Adipocyte (in vitro differentiated cells): ENCODE results near the gene SPDEF.

Experiments
- DNase-seq: peaks from one replicate; pipeline ENCODE4 v3.0.0-alpha.2; 2015; ENCODE audit warnings: low read depth
- H3K27me3 ChIP-seq: replicated peaks from 2 replicates; pipeline ENCODE4 v1.7.0; 2013; ENCODE audit warnings: mild to moderate bottlenecking, low read length, moderate library complexity; ENCODE audit not compliant: control insufficient read depth, insufficient read depth
- H3K36me3 ChIP-seq: 2 replicates; pipeline ENCODE4 v1.7.0; 2013; ENCODE audit warnings: low read length, mild to moderate bottlenecking, moderate library complexity; ENCODE audit not compliant: control insufficient read depth, insufficient read depth, severe bottlenecking
- H3K4me1 ChIP-seq: 2 replicates; pipeline ENCODE4 v1.7.0; 2013; ENCODE audit warnings: mild to moderate bottlenecking, low read length, moderate library complexity; ENCODE audit not compliant: control insufficient read depth, insufficient read depth
- H3K4me3 ChIP-seq: 2 replicates; pipeline ENCODE4 v1.7.0; 2013; ENCODE audit warnings: mild to moderate bottlenecking, low read length, moderate library complexity
- H3K9ac ChIP-seq: 2 replicates; pipeline ENCODE4 v1.7.0; 2013; ENCODE audit warnings: mild to moderate bottlenecking, low read length, moderate library complexity
- H3K9me3 ChIP-seq: 2 replicates; pipeline ENCODE4 v1.7.0; 2013; ENCODE audit warnings: mild to moderate bottlenecking, low read length, moderate library complexity; ENCODE audit not compliant: control insufficient read depth

The SPDEF gene

DNA sequence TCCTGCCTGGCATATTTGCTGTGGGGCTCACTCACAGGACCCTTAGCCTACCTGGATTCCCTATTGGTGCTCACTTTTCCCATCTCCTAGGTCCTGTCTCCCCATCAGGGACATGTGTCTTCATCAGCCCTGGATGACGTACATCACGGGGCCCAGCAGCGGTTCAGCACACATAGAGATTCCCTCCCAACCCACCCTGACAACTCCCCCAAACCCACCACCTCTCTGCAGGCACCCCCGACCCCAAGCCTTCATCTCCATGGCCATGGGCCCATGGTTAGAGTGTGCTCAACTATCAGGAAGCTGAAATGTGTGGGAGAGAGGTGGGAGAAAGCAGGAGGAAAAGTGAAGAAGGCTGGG is 25.4 kb upstream of the SPDEF start:
- H3K4me3 ChIP-seq: no peak overlapping the region
- no peaks in the 10 kb centered on the region for H3K9me3 ChIP-seq
- peaks cover 19% of the 10 kb centered on the region for H3K4me1 ChIP-seq
- DNase-seq: no peak
- peaks cover 5% of the 10 kb centered on the region for H3K36me3 ChIP-seq
- no peaks in the 10 kb centered on the region for H3K27me3 ChIP-seq
- no peak overlapping the region for H3K9ac ChIP-seq

DNA sequence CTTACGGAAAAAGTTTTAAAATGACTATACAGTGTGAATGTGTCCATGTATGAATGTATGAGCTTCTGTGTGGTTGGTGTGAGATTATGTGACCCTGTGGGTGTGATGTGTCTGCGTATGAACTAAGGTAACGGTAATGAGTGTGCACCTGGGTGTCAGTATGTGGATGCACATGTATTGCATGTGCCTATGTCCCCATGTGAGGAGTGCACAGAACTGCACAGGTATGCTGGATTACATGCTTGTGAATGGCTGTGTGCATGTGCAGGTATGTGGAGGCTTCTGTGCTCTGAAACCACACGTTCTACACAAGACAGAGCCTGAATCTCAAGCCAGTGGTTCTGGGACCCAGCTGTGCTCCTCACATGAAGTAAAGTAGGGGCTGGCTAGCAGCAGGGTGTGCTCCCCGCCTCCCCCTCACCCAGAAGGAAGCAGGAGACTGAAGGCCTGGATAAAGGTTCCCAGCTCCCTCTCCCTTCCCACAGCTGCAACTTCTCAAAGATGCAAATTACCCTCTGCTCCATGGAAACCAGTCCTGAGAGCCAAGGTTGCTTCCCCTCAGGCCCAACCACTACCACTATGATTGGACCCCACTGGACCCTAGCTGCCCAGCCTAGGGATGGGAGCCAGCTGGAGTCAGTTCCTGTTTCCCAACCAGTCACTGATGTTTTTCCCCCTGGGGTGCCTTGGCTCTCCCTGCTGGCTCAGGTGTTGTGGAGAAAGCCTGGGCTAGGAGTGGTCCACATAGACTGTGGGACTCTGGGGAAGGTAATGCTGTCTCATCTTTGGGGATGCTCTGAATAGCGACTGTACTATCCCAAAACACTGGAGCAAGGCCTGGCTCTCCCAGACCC is 24.8 kb upstream of the SPDEF start:
- Histone ChIP-seq H3K27me3 (no peaks in the 10 kb centered on the region), H3K36me3 (peaks cover 5% of the 10 kb centered on the region)

DNA sequence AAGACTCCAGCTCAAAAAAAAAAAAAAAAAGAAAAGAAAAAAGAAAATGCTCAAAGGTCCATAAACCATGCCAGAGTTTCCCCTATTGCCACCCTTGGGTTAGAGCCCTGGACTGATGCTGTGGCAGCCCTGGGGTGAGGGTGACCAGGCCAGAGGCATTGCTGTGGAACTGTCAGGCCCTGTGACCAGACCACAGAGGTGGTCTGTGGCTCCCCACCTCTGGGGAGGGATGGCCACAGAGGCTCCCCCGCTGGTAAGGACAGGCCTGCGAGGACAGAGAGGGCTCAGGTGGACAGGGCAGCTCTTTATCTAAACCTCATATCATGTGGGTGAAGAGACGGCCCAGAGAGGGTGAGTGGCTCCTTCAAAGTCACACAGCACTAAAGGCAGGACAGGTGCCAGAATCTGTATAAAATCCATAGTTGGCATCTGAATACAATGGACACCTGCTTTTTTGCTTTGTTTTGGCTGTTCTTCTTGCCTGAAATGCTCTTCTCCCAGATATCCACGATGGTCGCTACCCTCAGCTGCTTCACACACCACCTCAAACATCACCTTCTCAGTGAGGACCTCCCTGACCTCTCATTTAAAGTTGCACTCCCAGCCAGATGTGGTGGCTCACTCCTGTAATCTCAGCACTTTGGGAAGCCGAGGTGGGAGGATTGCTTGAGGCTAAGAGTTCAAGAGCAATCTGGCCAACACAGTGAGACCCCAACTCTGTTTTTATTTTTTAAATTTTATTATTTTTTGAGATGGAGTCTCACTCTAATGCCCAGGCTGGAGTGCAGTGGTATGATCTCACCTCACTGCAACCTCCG is 22.5 kb upstream of the SPDEF start:
- Histone ChIP-seq H3K4me3 (no peak overlapping the region), H3K36me3 (peaks cover 5% of the 10 kb centered on the region), H3K9me3 (no peaks in the 10 kb centered on the region), H3K4me1 (no peaks in the 10 kb centered on the region), H3K27me3 (no peaks in the 10 kb centered on the region), H3K9ac (no peak overlapping the region)
- DNase-seq: no peak

More for the DNA sequence above, 24.8 kb upstream of the SPDEF start:
- H3K9me3 ChIP-seq: no peaks in the 10 kb centered on the region
- peak; percentile 5 for DNase-seq
- H3K9ac ChIP-seq: no peak overlapping the region
- H3K4me1 ChIP-seq: peaks cover 13% of the 10 kb centered on the region
- no peak overlapping the region for H3K4me3 ChIP-seq

DNA sequence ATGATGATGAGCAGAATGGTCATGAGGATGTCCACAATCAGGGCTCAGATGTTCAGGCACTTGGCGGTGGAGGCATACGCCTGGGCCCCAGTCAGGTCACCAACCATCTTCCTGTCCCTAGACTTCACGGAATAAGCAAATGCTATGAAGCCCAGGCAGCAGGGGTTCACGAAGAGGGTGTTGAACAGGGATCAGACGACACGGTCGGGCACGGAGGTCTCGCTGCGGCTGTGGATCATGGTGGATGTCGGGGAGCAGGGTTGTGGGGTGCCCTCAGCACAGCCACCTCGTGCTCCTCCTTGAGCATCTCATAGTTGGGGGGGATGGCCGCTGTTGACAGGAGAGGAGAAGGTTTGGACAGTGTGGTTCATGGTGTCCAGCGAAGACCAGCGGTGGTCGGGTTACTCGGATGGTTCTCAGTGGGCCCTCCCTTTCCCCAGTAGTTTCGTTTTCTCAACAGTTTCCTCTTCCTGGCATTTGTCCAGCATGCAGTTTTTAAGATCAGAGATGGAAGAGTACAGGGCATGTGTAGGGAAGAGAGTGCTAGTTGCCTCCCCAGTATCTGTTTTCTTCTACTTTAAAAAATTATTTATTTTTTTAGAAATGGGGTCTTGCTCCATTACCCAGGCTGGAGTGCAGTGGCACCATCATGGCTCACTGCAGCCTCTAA is 20.3 kb upstream of the SPDEF start:
- peaks cover 4% of the 10 kb centered on the region for H3K27me3 ChIP-seq
- H3K9ac ChIP-seq: no peak overlapping the region
- H3K9me3 ChIP-seq: no peaks in the 10 kb centered on the region
- no peak for DNase-seq
- H3K4me1 ChIP-seq: no peaks in the 10 kb centered on the region
- no peak overlapping the region for H3K4me3 ChIP-seq
- H3K36me3 ChIP-seq: no peaks in the 10 kb centered on the region

DNA sequence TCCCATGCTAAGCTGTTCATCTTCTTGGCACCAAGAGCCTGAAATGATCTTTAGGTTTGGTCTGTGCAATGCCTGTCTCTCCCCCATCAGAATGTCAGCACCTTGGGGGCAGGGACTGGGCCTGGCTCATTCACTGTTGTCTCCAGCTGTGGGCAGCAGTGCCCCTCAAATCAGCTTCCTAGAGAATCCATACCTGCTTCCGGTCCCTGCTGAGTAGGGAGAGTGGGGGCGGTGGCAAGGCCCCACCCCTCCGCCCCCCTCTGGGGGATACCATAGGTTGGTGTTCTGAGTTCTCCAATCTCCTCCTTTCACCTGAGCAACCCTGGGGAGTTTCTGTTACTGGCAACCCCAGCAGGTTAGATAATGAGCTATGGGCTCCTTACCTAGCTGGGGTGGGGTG is 19.2 kb upstream of the SPDEF start:
- no peak overlapping the region for H3K9ac ChIP-seq
- DNase-seq: no peak
- H3K4me3 ChIP-seq: no peak overlapping the region
- no peaks in the 10 kb centered on the region for H3K36me3 ChIP-seq
- H3K9me3 ChIP-seq: no peaks in the 10 kb centered on the region
- no peaks in the 10 kb centered on the region for H3K4me1 ChIP-seq
- peaks cover 9% of the 10 kb centered on the region for H3K27me3 ChIP-seq

DNA sequence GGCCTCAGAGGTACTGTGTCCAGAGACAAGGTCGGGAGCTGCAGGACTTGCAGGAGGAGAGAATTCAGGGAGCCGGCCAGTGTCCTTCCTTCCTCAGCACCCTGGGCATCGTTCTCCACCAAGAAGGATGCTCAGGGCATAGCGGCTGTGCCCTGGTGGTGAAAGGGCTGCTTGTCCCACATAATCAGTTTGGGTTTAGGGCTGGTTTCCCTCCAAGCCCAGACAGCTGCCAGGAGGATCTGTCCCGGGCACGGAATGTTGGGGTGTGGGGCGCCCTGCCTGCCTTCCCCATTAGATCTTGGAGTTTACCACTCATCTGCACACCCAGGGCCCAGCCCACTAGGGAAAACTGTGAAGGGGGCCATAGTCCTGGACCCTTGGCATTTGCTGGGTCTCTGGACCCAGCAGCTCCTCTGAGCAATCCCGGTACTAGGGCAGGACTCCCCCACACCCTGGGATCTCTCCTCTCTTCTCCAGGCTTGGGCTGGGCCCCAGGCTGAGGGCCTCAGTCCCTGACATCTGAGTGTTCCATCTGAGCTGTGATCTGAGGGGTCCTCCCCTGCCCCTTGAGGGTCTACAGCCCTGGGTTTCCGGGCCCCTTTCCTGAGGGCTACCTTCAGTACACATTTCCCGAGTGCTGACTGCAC is 18.6 kb upstream of the SPDEF start:
- H3K4me1 ChIP-seq: no peaks in the 10 kb centered on the region
- no peak overlapping the region for H3K9ac ChIP-seq
- no peak for DNase-seq
- H3K27me3 ChIP-seq: peaks cover 9% of the 10 kb centered on the region
- no peak overlapping the region for H3K4me3 ChIP-seq
- no peaks in the 10 kb centered on the region for H3K9me3 ChIP-seq
- no peaks in the 10 kb centered on the region for H3K36me3 ChIP-seq

DNA sequence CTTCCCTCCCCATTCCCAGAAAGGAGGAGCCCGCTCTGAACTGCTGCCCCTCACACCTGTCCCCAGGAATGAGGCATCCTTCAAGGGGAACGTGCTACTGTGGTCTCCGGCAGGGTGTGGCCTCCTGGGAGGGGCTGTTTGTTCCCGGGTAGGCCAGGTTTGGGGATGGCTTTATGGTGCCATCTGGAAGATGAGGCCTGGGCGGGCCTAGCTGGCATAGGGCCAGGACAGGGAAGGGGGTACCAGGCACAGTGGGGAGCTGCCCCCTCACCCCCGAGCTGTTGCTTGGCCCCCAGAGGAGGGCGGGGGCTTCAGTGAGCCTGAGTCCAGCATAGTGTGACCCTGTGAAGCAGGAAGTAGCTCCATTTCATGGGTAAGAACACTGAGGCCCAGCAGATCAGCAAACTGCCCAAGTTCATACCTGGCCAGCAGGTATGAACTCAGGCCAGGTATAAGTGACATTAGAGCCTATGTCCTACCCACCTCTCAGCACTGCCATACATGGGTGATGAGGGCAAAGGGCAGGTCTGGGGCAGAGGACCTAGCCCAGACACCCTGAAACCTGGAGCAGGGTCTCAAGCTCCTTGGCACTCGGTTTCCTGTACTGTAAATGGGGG is 17.5 kb upstream of the SPDEF start:
- H3K9ac ChIP-seq: no peak overlapping the region
- peaks cover 9% of the 10 kb centered on the region for H3K27me3 ChIP-seq
- H3K9me3 ChIP-seq: no peaks in the 10 kb centered on the region
- no peak for DNase-seq
- no peaks in the 10 kb centered on the region for H3K36me3 ChIP-seq
- no peaks in the 10 kb centered on the region for H3K4me1 ChIP-seq
- no peak overlapping the region for H3K4me3 ChIP-seq

DNA sequence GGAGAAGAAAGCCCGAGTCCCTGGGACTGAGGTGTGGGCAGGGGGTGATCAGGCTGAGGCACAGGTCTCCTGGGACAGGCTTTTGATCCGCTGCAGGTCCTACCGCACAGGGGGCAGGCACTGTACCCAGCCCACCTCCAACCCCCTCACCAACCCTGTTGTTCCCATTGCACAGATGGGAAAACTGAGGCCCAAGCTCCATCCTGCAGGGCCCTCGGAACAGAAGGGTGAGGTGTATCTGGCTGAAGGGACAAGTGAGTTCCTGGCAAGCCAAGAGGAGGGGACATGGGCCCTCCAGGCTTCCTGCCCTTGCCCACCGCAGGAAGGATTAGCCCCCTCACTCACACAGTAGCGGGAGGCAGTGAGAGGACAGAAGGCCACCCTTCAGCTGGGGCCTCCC is 16.5 kb upstream of the SPDEF start:
- Histone ChIP-seq H3K4me1 (no peaks in the 10 kb centered on the region), H3K36me3 (no peaks in the 10 kb centered on the region), H3K9me3 (no peaks in the 10 kb centered on the region), H3K4me3 (no peak overlapping the region), H3K9ac (no peak overlapping the region), H3K27me3 (peaks cover 9% of the 10 kb centered on the region)
- DNase-seq: no peak

DNA sequence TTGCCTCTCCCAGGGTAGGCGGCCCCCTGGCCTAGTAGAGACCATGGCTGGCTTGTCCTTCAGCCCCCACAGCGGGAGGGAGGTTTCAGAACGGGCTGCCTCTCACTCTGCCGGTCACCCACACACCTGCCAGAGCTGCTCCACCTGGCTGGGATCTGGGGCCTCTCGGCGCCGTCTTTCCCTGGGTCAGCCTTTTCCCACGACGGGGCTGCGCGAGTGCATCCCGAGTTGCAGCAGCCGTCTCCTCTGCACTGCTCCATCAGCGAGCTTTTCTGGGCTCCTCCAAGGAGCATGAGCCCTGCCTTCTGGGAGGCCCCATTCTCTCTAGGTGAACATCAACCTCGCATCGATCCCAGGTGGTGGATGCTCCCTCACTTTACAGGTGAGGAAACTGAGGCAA is 15.9 kb upstream of the SPDEF start:
- H3K36me3 ChIP-seq: no peaks in the 10 kb centered on the region
- no peak for DNase-seq

DNA sequence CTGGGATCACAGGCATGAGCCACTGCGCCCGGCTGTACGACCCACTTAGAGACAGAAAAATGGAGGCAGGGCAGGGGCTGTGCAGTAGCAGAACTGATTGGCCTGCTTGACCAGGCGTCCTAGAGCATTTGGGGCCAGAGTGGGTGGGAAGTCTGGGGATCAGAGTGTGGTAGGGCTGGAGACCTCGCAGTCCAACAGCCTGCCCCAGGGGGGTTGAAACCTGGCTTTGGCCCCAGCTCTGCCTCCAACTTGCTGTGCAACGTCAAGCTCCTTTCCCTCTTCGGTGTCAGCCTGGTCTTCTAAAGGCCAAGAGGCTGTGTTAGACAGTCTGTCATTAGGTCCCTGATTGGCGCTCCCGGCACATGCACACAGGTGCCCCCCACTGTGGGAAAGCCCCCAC is 15.3 kb upstream of the SPDEF start:
- Histone ChIP-seq H3K9me3 (no peaks in the 10 kb centered on the region), H3K27me3 (peaks cover 9% of the 10 kb centered on the region), H3K36me3 (no peaks in the 10 kb centered on the region), H3K9ac (no peak overlapping the region), H3K4me3 (no peak overlapping the region), H3K4me1 (no peaks in the 10 kb centered on the region)
- no peak for DNase-seq

More for the DNA sequence above, 15.9 kb upstream of the SPDEF start:
- Histone ChIP-seq H3K4me3 (no peak overlapping the region), H3K4me1 (no peaks in the 10 kb centered on the region), H3K9me3 (no peaks in the 10 kb centered on the region), H3K9ac (no peak overlapping the region), H3K27me3 (peaks cover 9% of the 10 kb centered on the region)
